Osteoblast (primary cell): ENCODE data around the gene PTPRD. TPM values are rescaled to one million over a fixed set of nuclear protein-coding genes. Genes with fewer than 3 reads are reported as not detected.

Experiments
- DNase-seq: peaks from one replicate; pipeline ENCODE4 v3.0.0; 2011; ENCODE audit warnings: low spot score, mixed read lengths; ENCODE audit not compliant: insufficient read length; ENCODE audit errors: missing footprints
- H2AFZ ChIP-seq: 2 replicates; pipeline ENCODE4 v1.6.0; 2011; ENCODE audit warnings: mild to moderate bottlenecking, low read length
- H3K27ac ChIP-seq: 2 replicates; pipeline ENCODE4 v1.5.1; 2011; ENCODE audit warnings: mild to moderate bottlenecking, low read depth, low read length, moderate library complexity
- H3K27me3 ChIP-seq: 2 replicates; pipeline ENCODE4 v1.6.0; 2012; ENCODE audit warnings: mild to moderate bottlenecking, control low read depth, inconsistent platforms, low read length, moderate library complexity; ENCODE audit not compliant: insufficient read depth
- H3K36me3 ChIP-seq: 2 replicates; pipeline ENCODE4 v1.5.1; 2011; ENCODE audit warnings: mild to moderate bottlenecking, low read length, control low read depth, moderate library complexity; ENCODE audit not compliant: insufficient read depth
- H3K4me1 ChIP-seq: 2 replicates; pipeline ENCODE4 v1.5.1; 2011; ENCODE audit warnings: mild to moderate bottlenecking, low read length, control low read depth, moderate library complexity; ENCODE audit not compliant: insufficient read depth
- H3K4me2 ChIP-seq: 2 replicates; pipeline ENCODE4 v1.6.0; 2011; ENCODE audit warnings: mild to moderate bottlenecking, low read length; ENCODE audit not compliant: insufficient read depth
- H3K4me3 ChIP-seq: fragments of 200-600 bp; sonication (generic); 3 replicates; pipeline ENCODE4 v1.5.1; 2012; ENCODE audit warnings: mild to moderate bottlenecking, low read length, inconsistent platforms; ENCODE audit not compliant: insufficient read depth
- H3K79me2 ChIP-seq: 2 replicates; pipeline ENCODE4 v1.6.0; 2012; ENCODE audit warnings: mild to moderate bottlenecking, low read length, control low read depth, inconsistent platforms; ENCODE audit not compliant: insufficient read depth
- H3K9me3 ChIP-seq: 2 replicates; pipeline ENCODE4 v1.5.1; 2011; ENCODE audit warnings: low read depth, low read length, control low read depth
- H4K20me1 ChIP-seq: 2 replicates; pipeline ENCODE4 v1.6.0; 2012; ENCODE audit warnings: mild to moderate bottlenecking, low read length, control low read depth; ENCODE audit not compliant: insufficient read depth
- total RNA-seq: library from RNA; depleted of rRNA; stranded (reverse); fragments of >200 nt; gene quantifications from 2 replicates; pipeline ENCODE4 v1.2.3, GENCODE V29; 2012
- TF ChIP-seq, protein P1 (sequence below): IDR thresholded peaks from 2 replicates; pipeline ENCODE4 v1.5.1; 2011; ENCODE audit warnings: mild to moderate bottlenecking, low read depth, low read length, moderate library complexity; ENCODE audit errors: extremely low read depth

The PTPRD gene
- total RNA-seq, 1 donor = 23.9 TPM

DNA sequence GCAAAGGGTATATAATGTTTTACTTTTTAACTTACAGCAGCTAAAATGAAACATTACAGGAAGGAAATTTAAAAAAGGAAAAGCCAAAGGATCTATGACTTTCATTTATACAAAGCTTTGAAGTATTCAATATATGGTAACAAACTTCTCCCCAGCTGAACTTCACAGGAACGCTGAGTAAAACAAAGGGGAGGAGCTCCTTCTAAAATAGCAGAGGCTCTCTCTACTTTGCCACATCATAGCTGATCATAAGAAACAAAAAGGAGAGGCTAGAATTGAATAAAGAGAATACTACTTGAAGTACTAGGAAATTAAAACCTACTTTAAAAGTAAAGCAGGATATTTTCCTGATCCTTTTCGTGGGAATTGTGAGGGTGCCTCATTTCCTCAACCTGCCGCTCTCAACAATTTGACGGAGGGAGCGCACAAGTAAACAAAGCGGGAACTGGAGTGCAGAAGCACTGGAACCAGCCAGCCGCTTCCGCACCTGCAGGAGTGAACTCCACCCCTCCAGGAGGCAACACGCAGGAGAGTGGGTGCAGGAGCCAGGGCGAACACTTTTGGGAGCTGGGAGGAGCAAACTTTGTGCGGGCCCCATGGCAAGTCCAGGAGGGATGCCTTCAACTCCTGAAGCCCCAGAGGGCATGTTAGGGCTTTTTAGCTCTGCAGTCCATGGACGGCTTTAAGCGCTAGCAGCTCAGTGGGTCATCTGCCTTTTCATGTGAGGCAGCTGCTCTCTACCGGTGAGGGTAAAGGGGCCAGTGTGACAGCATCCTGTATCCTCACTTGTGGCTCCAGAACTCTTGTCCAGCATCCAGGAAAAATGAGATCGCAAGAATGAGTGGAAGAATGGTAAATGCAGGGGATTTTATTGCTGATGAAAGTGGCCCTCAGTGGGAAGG, 757.4 kb downstream of the PTPRD start:
- H3K27ac ChIP-seq = no peak overlapping the region
- peak; percentile 41 for DNase-seq
- no peaks in the 10 kb centered on the region for H3K27me3 ChIP-seq
- H3K4me1 ChIP-seq = no peaks in the 10 kb centered on the region
- no peaks in the 10 kb centered on the region for H3K9me3 ChIP-seq
- H3K4me2 ChIP-seq = no peak overlapping the region
- no peak overlapping the region for H2AFZ ChIP-seq
- no peaks in the 10 kb centered on the region for H4K20me1 ChIP-seq
- TF ChIP-seq, protein P1, sequence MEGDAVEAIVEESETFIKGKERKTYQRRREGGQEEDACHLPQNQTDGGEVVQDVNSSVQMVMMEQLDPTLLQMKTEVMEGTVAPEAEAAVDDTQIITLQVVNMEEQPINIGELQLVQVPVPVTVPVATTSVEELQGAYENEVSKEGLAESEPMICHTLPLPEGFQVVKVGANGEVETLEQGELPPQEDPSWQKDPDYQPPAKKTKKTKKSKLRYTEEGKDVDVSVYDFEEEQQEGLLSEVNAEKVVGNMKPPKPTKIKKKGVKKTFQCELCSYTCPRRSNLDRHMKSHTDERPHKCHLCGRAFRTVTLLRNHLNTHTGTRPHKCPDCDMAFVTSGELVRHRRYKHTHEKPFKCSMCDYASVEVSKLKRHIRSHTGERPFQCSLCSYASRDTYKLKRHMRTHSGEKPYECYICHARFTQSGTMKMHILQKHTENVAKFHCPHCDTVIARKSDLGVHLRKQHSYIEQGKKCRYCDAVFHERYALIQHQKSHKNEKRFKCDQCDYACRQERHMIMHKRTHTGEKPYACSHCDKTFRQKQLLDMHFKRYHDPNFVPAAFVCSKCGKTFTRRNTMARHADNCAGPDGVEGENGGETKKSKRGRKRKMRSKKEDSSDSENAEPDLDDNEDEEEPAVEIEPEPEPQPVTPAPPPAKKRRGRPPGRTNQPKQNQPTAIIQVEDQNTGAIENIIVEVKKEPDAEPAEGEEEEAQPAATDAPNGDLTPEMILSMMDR = no peak
- no peaks in the 10 kb centered on the region for H3K79me2 ChIP-seq
- no peak overlapping the region for H3K4me3 ChIP-seq
- H3K36me3 ChIP-seq = no peaks in the 10 kb centered on the region

DNA sequence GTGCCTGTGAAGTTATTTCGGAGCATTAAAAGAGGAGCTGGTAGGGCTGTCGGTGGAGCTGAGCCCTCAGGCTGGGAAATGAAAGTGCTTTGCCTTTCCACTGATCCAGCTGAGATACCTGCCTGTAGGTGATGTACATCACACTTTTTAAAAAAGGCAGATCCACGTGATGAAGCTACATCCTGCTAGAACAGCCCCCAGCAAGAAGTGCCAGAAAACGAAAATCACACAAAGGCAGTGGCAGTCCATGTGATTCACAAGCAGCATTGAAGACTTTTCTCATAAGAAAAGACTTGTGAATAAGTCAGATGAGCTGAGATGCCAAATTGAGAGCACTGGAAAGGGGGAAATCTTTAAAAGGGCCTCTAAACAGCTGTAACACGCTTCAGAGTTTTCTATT, 765.1 kb downstream of the PTPRD start:
- no peaks in the 10 kb centered on the region for H3K9me3 ChIP-seq
- H2AFZ ChIP-seq = no peak overlapping the region
- no peaks in the 10 kb centered on the region for H3K4me1 ChIP-seq
- H3K79me2 ChIP-seq = no peaks in the 10 kb centered on the region
- H3K27me3 ChIP-seq = no peaks in the 10 kb centered on the region
- no peaks in the 10 kb centered on the region for H3K36me3 ChIP-seq
- TF ChIP-seq, protein P1 = no peak
- no peak for DNase-seq
- no peaks in the 10 kb centered on the region for H4K20me1 ChIP-seq
- H3K4me3 ChIP-seq = no peak overlapping the region
- no peak overlapping the region for H3K4me2 ChIP-seq
- no peak overlapping the region for H3K27ac ChIP-seq

DNA sequence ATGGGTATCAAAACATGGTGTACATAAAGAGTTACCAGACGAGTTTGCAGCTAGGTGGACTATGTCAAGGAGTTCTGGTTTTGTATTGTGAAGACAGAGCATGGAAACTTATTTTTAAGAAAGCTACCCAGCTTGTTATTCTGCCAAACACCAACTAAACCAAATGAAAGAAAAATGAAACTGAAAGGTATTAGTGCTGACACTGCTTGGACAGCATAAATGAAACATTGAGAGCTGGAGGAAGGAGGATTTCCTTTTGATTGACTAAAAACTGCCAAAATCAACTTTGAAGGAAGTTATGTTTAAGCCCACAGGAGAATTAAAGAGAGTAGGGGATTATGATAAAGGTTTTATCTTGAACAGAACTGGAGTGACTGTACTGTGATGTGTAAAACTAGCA, 766.2 kb downstream of the PTPRD start:
- no peak for DNase-seq
- H3K4me1 ChIP-seq = no peaks in the 10 kb centered on the region
- no peaks in the 10 kb centered on the region for H3K9me3 ChIP-seq
- TF ChIP-seq, protein P1 = no peak
- H4K20me1 ChIP-seq = no peaks in the 10 kb centered on the region
- H3K36me3 ChIP-seq = no peaks in the 10 kb centered on the region
- H3K79me2 ChIP-seq = no peaks in the 10 kb centered on the region
- H2AFZ ChIP-seq = no peak overlapping the region
- no peaks in the 10 kb centered on the region for H3K27me3 ChIP-seq
- H3K27ac ChIP-seq = no peak overlapping the region
- H3K4me2 ChIP-seq = no peak overlapping the region
- no peak overlapping the region for H3K4me3 ChIP-seq

DNA sequence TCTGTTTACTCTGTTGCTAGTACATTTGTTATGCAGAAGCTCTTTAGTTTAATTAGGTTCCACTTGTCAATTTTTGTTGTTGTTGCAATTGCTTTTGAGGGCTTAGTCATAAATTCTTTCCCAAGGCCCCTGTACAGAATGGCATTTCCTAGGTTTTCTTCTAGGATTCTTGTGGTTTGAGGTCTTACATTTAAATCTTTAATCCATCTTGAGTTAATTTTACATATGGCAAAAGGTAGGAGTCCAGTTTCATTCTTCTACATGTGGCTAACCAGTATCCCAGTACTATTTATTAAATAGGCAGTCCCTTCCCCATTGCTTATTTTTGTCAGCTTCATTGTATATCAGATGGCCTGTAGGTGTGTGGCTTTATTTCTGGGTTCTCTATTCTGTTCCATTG, 792.4 kb downstream of the PTPRD start:
- TF ChIP-seq, protein P1 = no peak
- Histone ChIP-seq H4K20me1 (no peaks in the 10 kb centered on the region), H2AFZ (no peak overlapping the region), H3K4me1 (no peaks in the 10 kb centered on the region), H3K4me3 (no peak overlapping the region), H3K9me3 (no peaks in the 10 kb centered on the region), H3K36me3 (no peaks in the 10 kb centered on the region), H3K27ac (no peak overlapping the region), H3K4me2 (no peak overlapping the region), H3K27me3 (no peaks in the 10 kb centered on the region), H3K79me2 (no peaks in the 10 kb centered on the region)
- DNase-seq = no peak
